H1 (cell line): ENCODE data around the gene FAM171A1. TPM values are rescaled to one million over a fixed set of nuclear protein-coding genes. Genes with fewer than 3 reads are reported as not detected.

ENCODE experiments used
- CTCF ChIA-PET: fragments of 300-600 bp; sonication (Branson Sonifier 250); formaldehyde crosslinking; loops from one replicate; lab custom pipeline; 2021; ENCODE audit not compliant: partially characterized antibody; lab: Charles Lee
- POLR2A ChIA-PET: fragments of 300-600 bp; sonication (Branson Sonifier 250); formaldehyde crosslinking; loops from one replicate; lab custom pipeline; 2021; ENCODE audit warnings: inconsistent platforms; ENCODE audit not compliant: partially characterized antibody; lab: Charles Lee
- DNase-seq, 2 experiments: peaks; one replicate each; pipeline versions ENCODE4 v3.0.0 to v3.0.0-alpha.2; 2010 to 2022; ENCODE audit warnings: low spot score in 2 of 2, low read depth in 1 of 2, mixed read lengths in 1 of 2
- FAIRE-seq: peaks from 2 replicates; lab custom pipeline; 2011; peaks lifted over from hg19 to GRCh38; lab: Jason Lieb, UNC
- H2AFZ ChIP-seq: 2 replicates; pipeline ENCODE4 v1.8.1; 2012; ENCODE audit warnings: low read length, inconsistent platforms
- H2AK5ac ChIP-seq: 2 replicates; pipeline ENCODE4 v1.6.1; 2013; ENCODE audit warnings: low read depth, low read length
- H2BK120ac ChIP-seq: replicated peaks from 2 replicates; pipeline ENCODE3; 2013; ENCODE audit warnings: low read depth, low read length, inconsistent platforms
- H2BK12ac ChIP-seq: 2 replicates; pipeline ENCODE4 v1.6.1; 2013; ENCODE audit warnings: low read depth, low read length
- H2BK15ac ChIP-seq: 2 replicates; pipeline ENCODE4 v1.6.1; 2013; ENCODE audit warnings: low read length
- H2BK20ac ChIP-seq: 2 replicates; pipeline ENCODE4 v1.6.1; 2013; ENCODE audit warnings: low read length
- H2BK5ac ChIP-seq: 2 replicates; pipeline ENCODE4 v1.6.1; 2013; ENCODE audit warnings: low read depth, low read length
- H3K14ac ChIP-seq: 2 replicates; pipeline ENCODE4 v1.6.1; 2013; ENCODE audit warnings: inconsistent platforms; ENCODE audit not compliant: insufficient read length
- H3K18ac ChIP-seq: 2 replicates; pipeline ENCODE4 v1.6.1; 2013; ENCODE audit warnings: low read length; ENCODE audit errors: extremely low read depth
- H3K23ac ChIP-seq: 2 replicates; pipeline ENCODE4 v1.6.1; 2013; ENCODE audit warnings: inconsistent platforms; ENCODE audit not compliant: insufficient read length
- H3K23me2 ChIP-seq: 2 replicates; pipeline ENCODE4 v1.6.1; 2013; ENCODE audit warnings: low read depth, low read length
- H3K27ac ChIP-seq: 2 replicates; pipeline ENCODE4 v1.6.1; 2011; ENCODE audit warnings: low read depth, low read length, inconsistent platforms
- H3K27me3 ChIP-seq, 4 experiments: replicated peaks in 1 of 4; 1 replicate in 1 of 4; 2 replicates in 3 of 4; pipeline versions ENCODE4 v1.6.1 to v1.8.1; 2011 to 2013; ENCODE audit warnings: low read length in 3 of 4, mild to moderate bottlenecking in 3 of 4, inconsistent platforms in 2 of 4, mixed read lengths in 2 of 4, moderate library complexity in 1 of 4; ENCODE audit not compliant: control insufficient read depth in 3 of 4, insufficient read depth in 3 of 4; ENCODE audit errors: extremely low read depth in 1 of 4
- H3K36me3 ChIP-seq, 4 experiments: 2 replicates each; pipeline versions ENCODE4 v1.6.1 to v1.8.1; 2011 to 2013; ENCODE audit warnings: mild to moderate bottlenecking in 4 of 4, low read length in 3 of 4, moderate library complexity in 2 of 4, control low read depth in 1 of 4, inconsistent platforms in 1 of 4; ENCODE audit not compliant: insufficient read depth in 4 of 4, control insufficient read depth in 2 of 4
- H3K4ac ChIP-seq: replicated peaks from 2 replicates; pipeline ENCODE3; 2013; ENCODE audit warnings: low read length, low read depth, mixed read lengths, inconsistent platforms; ENCODE audit not compliant: insufficient read length
- H3K4me1 ChIP-seq, 4 experiments: replicated peaks in 1 of 4; 1 replicate in 1 of 4; 2 replicates in 3 of 4; pipeline versions ENCODE4 v1.6.1 to v1.8.1; 2011 to 2013; ENCODE audit warnings: low read length in 3 of 4, inconsistent platforms in 2 of 4, mixed read lengths in 1 of 4; ENCODE audit not compliant: insufficient read depth in 4 of 4, control insufficient read depth in 3 of 4
- H3K4me2 ChIP-seq, 2 experiments: 2 replicates each; pipeline versions ENCODE4 v1.6.1 to v1.8.1; 2011 to 2013; ENCODE audit warnings: low read depth in 2 of 2, low read length in 2 of 2, control low read depth in 1 of 2, inconsistent platforms in 1 of 2, mild to moderate bottlenecking in 1 of 2; ENCODE audit not compliant: insufficient read depth in 1 of 2
- H3K4me3 ChIP-seq, 4 experiments: fragments of 200-600, 300-600 bp in 1 of 4; sonication (generic), shearing (Covaris generic), sonication (Bioruptor Twin) in 1 of 4; 2 replicates each; pipeline versions ENCODE4 v1.5.1 to v1.8.1; 2011 to 2016; ENCODE audit warnings: low read length in 4 of 4, low read depth in 3 of 4, control low read depth in 2 of 4, inconsistent platforms in 2 of 4, mild to moderate bottlenecking in 2 of 4, mixed read lengths in 1 of 4, moderate library complexity in 1 of 4; ENCODE audit not compliant: insufficient read depth in 2 of 4; ENCODE audit errors: extremely low read depth in 1 of 4
- H3K56ac ChIP-seq: replicated peaks from 2 replicates; pipeline ENCODE3; 2013; ENCODE audit warnings: low read depth, mild to moderate bottlenecking, mixed read lengths, low read length, inconsistent platforms; ENCODE audit not compliant: insufficient read length
- H3K79me1 ChIP-seq: 2 replicates; pipeline ENCODE4 v1.6.1; 2013; ENCODE audit warnings: low read depth, low read length, control low read depth
- H3K79me2 ChIP-seq, 2 experiments: 2 replicates each; pipeline versions ENCODE4 v1.6.1 to v1.8.1; 2012 to 2013; ENCODE audit warnings: low read length in 2 of 2, mild to moderate bottlenecking in 2 of 2, inconsistent platforms in 1 of 2; ENCODE audit not compliant: insufficient read depth in 2 of 2, control insufficient read depth in 1 of 2
- H3K9ac ChIP-seq, 4 experiments: replicated peaks in 1 of 4; 1 replicate in 1 of 4; 2 replicates in 3 of 4; pipeline versions ENCODE4 v1.6.1 to v1.8.1; 2011 to 2013; ENCODE audit warnings: low read depth in 3 of 4, low read length in 3 of 4, control low read depth in 2 of 4, mild to moderate bottlenecking in 2 of 4, moderate library complexity in 2 of 4, inconsistent platforms in 1 of 4; ENCODE audit errors: extremely low read depth in 1 of 4
- H3K9me3 ChIP-seq, 2 experiments: 2 replicates each; pipeline versions ENCODE4 v1.6.1 to v1.8.1; 2012 to 2013; ENCODE audit warnings: mild to moderate bottlenecking in 2 of 2, moderate library complexity in 2 of 2, control low read depth in 1 of 2, inconsistent platforms in 1 of 2, low read depth in 1 of 2, low read length in 1 of 2, mixed read lengths in 1 of 2; ENCODE audit not compliant: insufficient read depth in 2 of 2
- H4K20me1 ChIP-seq, 2 experiments: replicated peaks in 1 of 2; 2 replicates each; pipeline versions ENCODE3 to v1.8.1; 2011 to 2013; ENCODE audit warnings: inconsistent platforms in 2 of 2, low read length in 2 of 2, mild to moderate bottlenecking in 1 of 2; ENCODE audit not compliant: insufficient read depth in 2 of 2, control insufficient read depth in 1 of 2
- H4K5ac ChIP-seq: 2 replicates; pipeline ENCODE4 v1.6.1; 2013; ENCODE audit warnings: low read length, low read depth, mixed read lengths, inconsistent platforms; ENCODE audit not compliant: insufficient read length
- H4K8ac ChIP-seq: 2 replicates; pipeline ENCODE4 v1.8.0; 2013; ENCODE audit warnings: mild to moderate bottlenecking, moderate library complexity, low read length, inconsistent platforms; ENCODE audit not compliant: insufficient read depth; ENCODE audit errors: extremely low read depth
- H4K91ac ChIP-seq: replicated peaks from 2 replicates; pipeline ENCODE3; 2013; ENCODE audit warnings: low read length, mixed read lengths, inconsistent platforms; ENCODE audit not compliant: insufficient read length
- EP300 ChIP-seq, 2 experiments: IDR thresholded peaks; 1 replicate in 1 of 2; 2 replicates in 1 of 2; pipeline ENCODE4 v1.6.1; 2011 to 2012; ENCODE audit warnings: low read depth in 2 of 2, low read length in 2 of 2, mild to moderate bottlenecking in 2 of 2, borderline replicate concordance in 1 of 2, inconsistent platforms in 1 of 2, moderate library complexity in 1 of 2
- HDAC2 ChIP-seq, 2 experiments: fragments of 300-600 bp in 1 of 2; sonication (generic) in 1 of 2; IDR thresholded peaks; 2 replicates each; pipeline ENCODE4 v1.6.1; 2011 to 2012; ENCODE audit warnings: low read depth in 2 of 2, low read length in 2 of 2, mild to moderate bottlenecking in 2 of 2, moderate library complexity in 2 of 2, borderline replicate concordance in 1 of 2, inconsistent platforms in 1 of 2
- SP1 ChIP-seq: IDR thresholded peaks from 2 replicates; pipeline ENCODE4 v1.6.1; 2011; ENCODE audit warnings: low read depth, low read length
- WGBS, 2 experiments: shearing (Covaris generic) in 1 of 2; methylation state at CpG; one replicate each; pipeline versions ENCODE4 v1.1.6 to v1.1.7; 2013 to 2015; ENCODE audit warnings: low lambda C conversion rate in 2 of 2, mixed read lengths in 2 of 2, inconsistent platforms in 1 of 2, low coverage in 1 of 2, missing lambda C conversion rate in 1 of 2; ENCODE audit not compliant: insufficient replicate concordance in 2 of 2, insufficient coverage in 1 of 2, insufficient read length in 1 of 2; ENCODE audit errors: extremely low coverage in 1 of 2, missing lambda C conversion rate in 1 of 2; 5-methylcytosine and 5-hydroxymethylcytosine counted together
- polyA plus RNA-seq, 7 experiments: library from polyadenylated mRNA; depleted of rRNA in 3 of 7; stranded (reverse) in 5 of 7; unstranded in 2 of 7; fragments of >200 nt in 5 of 7; fragments of 200-250 nt in 2 of 7; gene quantifications; 1 replicate in 5 of 7; 2 replicates in 1 of 7; 4 replicates in 1 of 7; pipeline versions ENCODE4 v1.2.1 to v1.2.3, GENCODE V29; 2011 to 2013; ENCODE audit warnings: missing spikeins in 2 of 7, mixed read lengths in 2 of 7
- total RNA-seq: library from RNA; stranded (reverse); fragmentation: NEBNext Ultra II Directional; extraction: Animal tissue kit (Norgen Biotek cat#: 25700); gene quantifications from 2 replicates; pipeline ENCODE4 v1.2.1, GENCODE V29; 2021
- TF ChIP-seq, protein P1 (sequence below): IDR thresholded peaks from 2 replicates; pipeline ENCODE4 v1.6.1; 2012; ENCODE audit warnings: low read length, inconsistent platforms
- TF ChIP-seq, protein P2 (sequence below): IDR thresholded peaks from 2 replicates; pipeline ENCODE4 v1.6.1; 2011; ENCODE audit warnings: low read length, improper control_type of control experiment

FAM171A1 gene
- total and polyA plus RNA-seq, 2 of the 8 experiments (the other 6 are each of a cell fraction or from before 2014, with no cell fraction given): 26.6 to 42.1 TPM

DNA sequence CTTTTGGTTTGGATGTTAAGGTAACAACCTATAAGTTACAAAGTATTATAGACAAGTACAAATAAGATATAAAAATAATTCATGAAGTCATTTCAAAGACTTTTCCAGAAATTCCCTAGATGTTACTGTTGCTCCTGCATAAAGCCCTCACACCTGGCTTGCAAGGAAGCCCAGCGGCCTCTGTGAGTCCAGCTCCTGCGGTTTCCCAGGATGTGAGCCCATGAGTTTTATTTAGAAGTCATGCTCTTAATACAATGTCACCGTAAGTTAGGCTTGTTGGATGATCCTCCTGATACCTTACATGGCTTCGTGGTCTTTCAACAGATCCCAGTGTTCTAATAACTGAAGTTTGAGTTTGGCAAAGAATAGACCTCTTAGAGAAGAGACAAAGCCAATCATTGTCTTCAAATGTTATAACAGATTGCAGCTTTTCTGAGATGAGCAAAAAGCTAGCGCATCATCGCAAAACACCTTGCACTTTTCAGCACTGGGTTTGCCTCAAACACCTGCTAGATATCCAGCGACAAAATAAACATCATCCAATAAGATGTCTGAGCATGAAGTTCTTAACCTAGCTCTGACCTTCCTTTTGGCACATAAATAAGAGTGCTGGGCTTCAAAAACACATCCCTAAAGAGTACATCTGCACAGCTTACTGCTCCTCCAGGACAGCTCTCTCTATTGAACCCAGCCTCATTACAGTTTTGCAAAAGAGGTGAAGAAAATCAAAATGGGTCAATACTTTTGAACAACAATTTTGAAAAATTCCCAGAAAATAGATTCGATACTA, 3.6 kb downstream of the FAM171A1 start:
- no peaks in the 10 kb centered on the region; a peak in 1 of 4 replicates for H3K9me3 ChIP-seq
- no peak overlapping the region for H3K4ac ChIP-seq
- TF ChIP-seq, protein P1, sequence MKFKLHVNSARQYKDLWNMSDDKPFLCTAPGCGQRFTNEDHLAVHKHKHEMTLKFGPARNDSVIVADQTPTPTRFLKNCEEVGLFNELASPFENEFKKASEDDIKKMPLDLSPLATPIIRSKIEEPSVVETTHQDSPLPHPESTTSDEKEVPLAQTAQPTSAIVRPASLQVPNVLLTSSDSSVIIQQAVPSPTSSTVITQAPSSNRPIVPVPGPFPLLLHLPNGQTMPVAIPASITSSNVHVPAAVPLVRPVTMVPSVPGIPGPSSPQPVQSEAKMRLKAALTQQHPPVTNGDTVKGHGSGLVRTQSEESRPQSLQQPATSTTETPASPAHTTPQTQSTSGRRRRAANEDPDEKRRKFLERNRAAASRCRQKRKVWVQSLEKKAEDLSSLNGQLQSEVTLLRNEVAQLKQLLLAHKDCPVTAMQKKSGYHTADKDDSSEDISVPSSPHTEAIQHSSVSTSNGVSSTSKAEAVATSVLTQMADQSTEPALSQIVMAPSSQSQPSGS: no peak
- TF ChIP-seq HDAC2 (IDR thresholded peaks at IDR 0.05; ENCODE audit: borderline replicate concordance in 1 of 2, low read depth in 2 of 2, low read length in 2 of 2) (no peak), SP1 (no peak), EP300 (IDR thresholded peaks at IDR 0.05; ENCODE audit: borderline replicate concordance in 1 of 2, low read depth in 2 of 2, low read length in 2 of 2) (no peak)
- TF ChIP-seq, protein P2, sequence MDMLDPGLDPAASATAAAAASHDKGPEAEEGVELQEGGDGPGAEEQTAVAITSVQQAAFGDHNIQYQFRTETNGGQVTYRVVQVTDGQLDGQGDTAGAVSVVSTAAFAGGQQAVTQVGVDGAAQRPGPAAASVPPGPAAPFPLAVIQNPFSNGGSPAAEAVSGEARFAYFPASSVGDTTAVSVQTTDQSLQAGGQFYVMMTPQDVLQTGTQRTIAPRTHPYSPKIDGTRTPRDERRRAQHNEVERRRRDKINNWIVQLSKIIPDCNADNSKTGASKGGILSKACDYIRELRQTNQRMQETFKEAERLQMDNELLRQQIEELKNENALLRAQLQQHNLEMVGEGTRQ: no peak
- no peak overlapping the region for H2BK5ac ChIP-seq
- CTCF ChIA-PET: interaction anchor here (0.7 to 1.5 kb wide), 7 partner anchors 11 to 318 kb away, joined by 3 to 5 read pairs (median 4); no protein-coding TSS in a partner anchor
- no peak overlapping the region for H4K5ac ChIP-seq
- peaks cover 0 to 7% (median 6%) of the 10 kb centered on the region in 4 experiments; a peak in 6 of 7 replicates for H3K4me1 ChIP-seq
- H3K23me2 ChIP-seq: peaks cover 2% of the 10 kb centered on the region; the same call in 1 of the 2 replicates
- no peak overlapping the region for H3K14ac ChIP-seq
- no peak overlapping the region for H2AK5ac ChIP-seq
- no peak overlapping the region for H3K18ac ChIP-seq
- no peak overlapping the region for H4K8ac ChIP-seq
- H2BK120ac ChIP-seq: no peak overlapping the region
- no peak overlapping the region for H2BK12ac ChIP-seq
- H3K23ac ChIP-seq: no peak overlapping the region
- DNase-seq (no peak), FAIRE-seq (no peak)
- H4K20me1 ChIP-seq: no peaks in the 10 kb centered on the region
- no peaks in the 10 kb centered on the region for H3K36me3 ChIP-seq
- H3K4me3 ChIP-seq: no peak overlapping the region
- H3K79me2 ChIP-seq: peaks cover 0 to 54% of the 10 kb centered on the region in 2 experiments; a peak in 2 of 4 replicates
- peaks cover 11% of the 10 kb centered on the region for H3K79me1 ChIP-seq
- no peak overlapping the region for H4K91ac ChIP-seq
- H3K27ac ChIP-seq: no peak overlapping the region
- no peak overlapping the region for H2BK15ac ChIP-seq
- 0 out of 7 replicates have a peak, but pooled peaks cover 0 to 3% (median under 1%) of the 10 kb centered on the region in 4 experiments for H3K27me3 ChIP-seq
- H3K9ac ChIP-seq: no peak overlapping the region
- H3K56ac ChIP-seq: no peak overlapping the region
- POLR2A ChIA-PET: interaction anchor here (0.5 to 1.3 kb wide), 3 partner anchors 107 to 162 kb away, joined by 3 to 4 read pairs (median 3); no protein-coding TSS in a partner anchor
- 89% methylated on average over 8 of the region's 8 CpGs; no CpG with 5 or more reads in 1 of the 2 experiments for WGBS, 2 experiments
- H3K4me2 ChIP-seq: no peak overlapping the region
- no peak overlapping the region for H2AFZ ChIP-seq
- no peak overlapping the region for H2BK20ac ChIP-seq
